Measurements from ENCODE around the gene ATXN7L1.
"Not testable (repeated sequence)": the region's sequence is repeated elsewhere in the genome, so short reads cannot be mapped to it uniquely, and the experiment has no call there.

ATXN7L1 gene

DNA sequence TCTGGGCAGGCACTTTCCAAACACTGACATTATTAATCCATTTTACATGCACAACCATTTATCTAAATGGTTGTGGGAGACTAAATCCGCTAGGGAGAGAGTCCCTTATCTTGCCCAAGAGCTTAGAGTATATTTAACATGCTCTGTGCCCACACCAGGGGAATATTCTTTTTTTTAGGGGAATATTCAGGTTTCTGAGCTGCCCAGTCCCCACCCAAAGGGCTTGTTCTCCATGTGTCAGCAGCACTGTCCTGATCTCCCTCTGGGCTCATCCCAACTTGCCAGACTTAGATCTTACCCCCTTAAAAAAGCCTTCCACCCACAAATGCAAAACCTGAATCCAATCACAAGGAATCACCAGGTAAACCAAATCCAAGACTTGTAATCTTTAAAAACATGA, 132.1 kb downstream of the ATXN7L1 start:
- no peak for DNase-seq (ENCODE audit: low read depth in 2 of 2)

DNA sequence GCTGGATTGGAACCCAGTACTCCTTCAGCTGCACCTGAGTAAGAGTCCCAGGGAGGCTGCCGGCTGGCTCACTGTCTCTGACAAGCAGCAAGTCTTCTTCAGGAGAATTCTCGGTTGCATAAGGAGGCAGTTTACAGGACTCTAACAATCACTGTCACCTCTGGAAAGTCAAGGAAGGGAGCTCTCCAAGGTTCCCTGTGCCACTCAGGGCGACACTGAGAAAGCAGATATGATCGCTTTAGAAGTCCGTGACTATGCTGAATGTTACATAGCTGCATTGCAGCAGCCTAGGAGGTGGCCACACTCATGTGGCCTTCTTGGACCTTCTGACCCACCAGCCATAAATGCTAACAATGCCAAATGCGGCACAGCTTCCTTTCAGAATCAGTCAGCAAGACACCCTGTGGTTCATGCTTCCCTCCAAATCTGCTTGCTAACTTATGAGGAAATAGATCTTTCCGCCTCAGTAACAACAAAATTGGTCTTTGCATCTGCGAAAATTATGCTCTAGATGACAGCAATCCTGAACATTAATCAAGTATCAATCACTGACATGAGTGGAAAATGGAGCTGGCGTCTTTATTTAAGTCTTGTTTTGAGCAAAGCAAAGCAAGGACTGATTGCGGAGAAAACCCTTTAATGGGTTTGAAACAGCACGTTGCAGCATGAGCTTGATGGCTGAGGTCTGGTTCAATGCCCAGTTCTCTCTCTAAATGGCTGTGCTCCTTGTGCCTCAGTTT, 132.9 kb downstream of the ATXN7L1 start:
- DNase-seq (ENCODE audit: low read depth in 2 of 2): no peak

DNA sequence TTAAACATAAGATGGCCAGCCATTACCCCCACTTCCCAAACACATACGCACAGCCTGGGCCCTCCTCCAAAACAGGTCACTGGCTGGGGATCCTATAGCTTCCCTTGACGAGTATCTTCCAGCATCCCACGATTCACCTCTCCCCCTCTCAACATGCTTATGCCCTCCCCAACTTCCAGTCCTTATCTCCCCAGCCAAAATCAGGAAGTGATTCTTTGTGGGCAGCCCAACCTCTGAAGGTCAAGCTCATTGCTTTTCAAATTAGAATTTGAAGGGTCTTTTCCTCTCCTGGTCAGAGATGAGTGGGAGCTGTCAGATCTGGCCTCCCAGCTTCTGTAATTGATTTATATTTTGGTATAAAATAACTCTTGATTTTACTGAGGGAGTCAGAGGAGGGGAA, 133.6 kb downstream of the ATXN7L1 start:
- no peak for DNase-seq (ENCODE audit: low read depth in 2 of 2)

DNA sequence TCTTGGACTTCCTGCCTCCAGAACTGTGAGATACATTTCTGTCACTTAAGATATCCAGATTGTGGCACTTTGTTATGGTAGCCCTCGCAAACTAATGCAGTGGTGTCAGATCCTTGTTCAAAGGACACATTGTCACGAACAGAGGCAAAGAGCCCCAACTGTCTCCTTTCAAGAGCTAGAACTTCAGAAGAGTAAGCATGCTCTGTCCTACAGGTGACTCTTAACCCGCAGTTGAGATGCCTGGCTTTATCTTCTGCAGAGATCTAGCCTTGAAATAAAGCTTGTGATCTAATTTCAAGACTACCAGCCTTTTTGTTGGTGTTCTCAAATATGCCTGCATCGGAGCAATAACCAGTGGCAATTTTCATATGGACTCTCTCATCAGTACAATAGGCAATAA, 134.4 kb downstream of the ATXN7L1 start:
- no peak for DNase-seq (ENCODE audit: low read depth in 2 of 2)

DNA sequence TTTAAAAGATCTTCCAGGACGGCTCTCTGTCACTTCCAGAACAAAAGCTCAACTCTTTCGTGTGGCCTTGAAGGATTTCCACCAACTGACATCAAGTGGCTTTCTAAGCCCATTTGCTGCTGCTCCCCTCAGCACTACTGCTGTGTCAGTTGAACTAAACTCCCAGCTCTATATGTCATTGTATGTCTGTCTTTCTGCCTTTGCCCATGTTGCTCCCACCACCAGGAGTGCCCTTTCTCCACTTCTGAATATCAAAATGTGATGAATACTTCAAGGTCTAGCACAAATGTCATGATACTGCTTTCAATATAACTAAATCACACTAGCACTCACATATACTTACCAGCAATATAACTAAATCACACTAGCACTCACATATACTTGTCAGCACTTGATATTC, 138.3 kb downstream of the ATXN7L1 start:
- DNase-seq (ENCODE audit: low read depth in 2 of 2): no peak

DNA sequence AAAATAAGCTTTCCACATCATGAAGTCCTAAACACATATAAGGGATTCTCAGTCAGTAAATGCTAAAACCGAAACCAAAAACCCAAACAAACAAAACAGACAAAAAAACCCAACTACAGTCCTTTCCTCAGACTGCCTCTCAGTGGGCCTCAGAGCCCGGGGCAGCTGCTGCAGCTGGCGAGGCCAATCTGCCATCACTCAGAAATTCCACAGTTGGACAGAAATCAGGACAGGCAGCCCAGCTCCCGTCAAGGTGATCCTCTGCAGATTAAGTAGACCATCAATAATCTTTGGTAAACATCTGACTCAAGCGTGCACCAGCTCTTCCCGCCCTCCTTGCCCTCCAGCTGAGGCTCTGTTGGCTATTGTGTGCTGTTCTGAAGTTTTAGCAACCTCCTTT, 142.2 kb downstream of the ATXN7L1 start:
- DNase-seq (ENCODE audit: low read depth in 2 of 2): no peak

DNA sequence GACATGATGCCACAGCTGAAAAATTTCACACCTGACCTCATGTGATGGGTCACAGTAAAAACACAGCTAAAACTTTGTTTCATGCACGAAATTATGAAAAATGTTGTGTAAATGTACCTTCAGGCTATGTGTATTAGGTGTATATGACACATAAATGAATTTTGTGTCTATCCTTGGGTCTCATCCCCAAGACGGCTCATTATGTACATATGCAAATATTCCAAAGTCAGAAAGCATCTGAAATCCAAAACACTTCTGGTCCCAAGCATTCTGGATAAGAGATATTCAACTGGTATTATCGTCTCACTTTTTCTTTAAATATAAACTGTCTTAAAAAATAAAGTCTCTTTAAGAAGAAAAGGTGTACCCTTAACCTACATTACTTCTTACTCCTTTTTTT, 145.4 kb downstream of the ATXN7L1 start:
- no peak for DNase-seq (ENCODE audit: low read depth in 2 of 2)

DNA sequence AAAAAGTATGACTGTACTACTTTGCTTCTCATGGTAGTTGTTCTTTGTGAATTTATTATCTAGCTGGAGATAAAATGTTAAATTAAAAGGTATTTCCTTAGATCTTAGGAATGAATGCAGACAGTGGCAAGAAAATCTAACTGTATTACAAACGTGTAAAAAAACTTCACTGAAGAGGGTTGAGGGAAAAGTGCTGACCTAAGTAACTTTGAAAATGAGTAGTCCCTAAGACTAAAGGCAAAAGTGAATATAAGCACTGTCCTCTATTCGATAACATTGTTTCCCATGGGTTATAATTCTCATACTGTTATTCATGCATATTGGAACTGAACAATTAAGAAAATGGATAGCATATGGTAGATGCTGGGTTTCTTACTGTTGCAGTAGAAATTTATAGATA, 148.4 kb downstream of the ATXN7L1 start:
- DNase-seq (ENCODE audit: low read depth in 2 of 2): no peak

DNA sequence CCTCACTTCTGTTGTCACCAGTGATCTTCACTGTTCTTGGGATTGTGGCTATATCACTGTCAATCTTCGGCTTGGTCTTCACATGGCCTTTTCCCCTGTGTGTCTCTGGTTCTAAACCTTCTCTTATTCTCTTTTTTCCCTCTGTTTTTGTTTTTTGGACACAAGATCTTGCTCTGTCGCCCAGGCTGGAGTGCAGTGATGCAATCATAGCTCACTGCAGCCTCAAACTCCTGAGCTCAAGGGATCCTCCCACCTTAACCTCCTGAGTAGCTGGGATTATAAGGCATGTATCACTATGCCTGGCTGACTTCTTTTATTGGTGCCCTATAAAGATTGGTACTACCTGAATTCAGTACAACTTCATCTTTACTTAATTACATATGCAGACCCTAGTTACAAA, 151.7 kb downstream of the ATXN7L1 start:
- DNase-seq (ENCODE audit: low read depth in 2 of 2): no peak

DNA sequence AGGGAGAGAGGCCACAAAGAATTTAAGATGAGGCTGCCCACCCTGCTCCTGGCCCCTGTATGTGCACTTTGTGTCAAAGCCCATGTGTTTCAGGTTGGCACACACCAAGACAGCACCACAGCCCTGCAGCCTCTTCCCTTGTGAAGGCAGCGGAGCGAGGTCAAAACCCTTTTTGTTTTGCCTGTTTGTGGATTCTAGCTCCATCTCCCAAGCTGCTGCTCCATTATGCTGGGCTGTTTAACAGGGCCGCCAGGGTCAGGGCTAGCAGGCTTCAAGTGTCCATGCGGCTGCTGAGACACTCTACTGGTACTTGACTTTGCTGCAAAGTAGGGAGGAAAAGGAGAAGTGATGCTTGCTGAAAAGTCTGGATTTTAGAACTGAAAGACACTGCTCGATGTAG, 152.8 kb downstream of the ATXN7L1 start:
- DNase-seq (ENCODE audit: low read depth in 2 of 2): no peak

DNA sequence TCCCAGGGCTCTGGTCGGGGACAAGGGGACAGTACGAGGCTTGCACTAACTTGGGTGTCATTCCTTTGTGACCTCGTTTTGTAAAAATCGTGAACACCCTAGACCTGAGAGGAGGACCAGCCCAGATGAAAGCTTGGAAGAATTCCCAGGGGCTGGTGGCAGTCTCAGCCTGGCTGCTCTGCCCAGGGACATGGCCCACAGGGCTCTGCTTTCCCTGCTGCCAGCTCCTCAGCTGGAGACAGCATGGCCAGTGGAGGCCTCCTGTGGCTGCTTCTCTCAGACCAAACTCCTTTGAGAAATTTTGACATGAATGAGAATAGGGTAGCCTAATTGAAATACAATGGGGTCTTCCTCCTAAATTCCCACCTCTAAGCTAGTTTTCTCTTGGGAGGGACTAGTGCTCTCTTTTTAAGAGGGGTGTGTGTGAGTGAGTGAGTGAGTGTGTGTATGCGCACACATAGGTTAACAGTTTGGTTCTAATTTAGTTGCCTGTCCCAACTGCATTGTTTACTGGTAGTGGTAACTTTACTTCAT, 154.8 kb downstream of the ATXN7L1 start:
- DNase-seq (ENCODE audit: low read depth in 2 of 2): no peak

DNA sequence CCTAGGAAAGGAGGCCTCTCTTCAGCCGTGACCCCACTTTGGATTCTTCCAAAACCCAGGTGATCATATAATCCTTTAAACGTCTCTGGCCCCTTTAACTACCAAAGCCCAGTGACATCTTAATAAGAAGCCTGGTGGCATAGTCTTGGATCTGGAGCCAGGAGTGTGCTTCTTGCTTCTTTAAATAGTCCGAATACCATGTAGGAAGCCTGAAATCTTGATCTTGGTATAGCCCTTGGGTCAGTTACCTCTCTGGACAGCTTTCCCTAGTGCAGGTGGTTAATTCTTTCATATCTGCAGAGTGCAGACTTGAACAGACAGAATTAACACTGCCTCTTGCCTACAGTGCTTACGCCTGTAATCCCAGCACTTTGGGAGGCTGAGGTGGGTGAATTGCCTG, 156.5 kb downstream of the ATXN7L1 start:
- no peak for DNase-seq (ENCODE audit: low read depth in 2 of 2)

DNA sequence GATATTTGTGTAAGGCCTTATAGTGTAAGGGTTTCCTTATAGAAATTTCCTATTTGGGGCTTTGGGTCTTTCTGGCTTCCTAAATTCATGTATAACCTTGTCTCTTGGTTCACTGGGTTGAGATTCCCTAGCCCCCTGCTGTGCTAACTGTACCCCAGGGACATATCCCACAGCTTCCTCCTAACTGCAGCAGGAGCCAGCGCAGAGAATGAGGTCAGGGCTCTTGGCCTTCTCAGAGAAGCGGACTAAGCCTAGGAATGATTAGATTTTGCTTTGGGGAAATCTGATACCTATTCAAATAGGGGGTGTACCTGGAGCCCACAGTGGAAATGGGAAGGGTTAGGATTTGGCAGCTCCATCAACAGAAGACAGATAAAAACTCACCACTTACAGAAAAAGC, 157.0 kb downstream of the ATXN7L1 start:
- no peak for DNase-seq (ENCODE audit: low read depth in 2 of 2)

DNA sequence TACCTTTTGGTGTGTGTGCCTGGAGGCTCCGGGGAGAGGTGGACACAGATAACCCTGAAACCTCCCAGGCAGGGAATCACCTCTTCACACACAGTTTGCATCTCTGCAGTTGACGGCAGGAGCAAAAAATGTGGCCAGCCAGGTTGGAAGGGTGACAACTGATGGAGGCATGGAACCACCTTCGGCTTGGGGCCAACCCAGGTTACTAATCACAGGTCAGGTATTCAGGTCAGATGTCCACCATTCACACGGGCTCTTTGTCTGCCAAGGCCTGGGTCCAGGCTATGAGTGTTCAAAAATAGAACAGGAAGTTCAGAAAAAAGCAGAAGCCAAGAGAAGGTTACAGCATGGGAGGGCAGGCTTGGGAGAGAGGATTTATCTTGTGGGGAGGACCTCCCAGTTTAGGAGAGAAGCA, 157.9 kb downstream of the ATXN7L1 start:
- no peak for DNase-seq (ENCODE audit: low read depth in 2 of 2)

DNA sequence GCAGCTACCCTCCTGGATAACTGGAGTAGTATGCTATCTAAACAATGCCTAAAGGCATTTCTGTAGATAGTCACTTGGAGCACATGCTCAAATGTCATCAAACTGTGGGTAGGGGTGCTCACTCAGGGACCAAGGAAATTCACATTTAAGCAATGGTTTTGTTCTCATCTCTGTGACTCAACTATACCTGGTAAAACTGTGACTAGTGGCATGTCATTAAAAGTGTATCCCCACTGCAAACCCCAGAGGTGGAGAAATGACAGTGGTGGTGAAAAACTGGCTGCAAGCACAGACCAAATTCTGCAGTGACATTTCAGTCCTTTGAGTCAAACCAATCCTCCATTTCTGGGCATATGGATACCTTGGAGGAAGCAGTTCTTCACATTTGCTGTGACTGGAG, 160.9 kb downstream of the ATXN7L1 start:
- DNase-seq (ENCODE audit: low read depth in 2 of 2): no peak

DNA sequence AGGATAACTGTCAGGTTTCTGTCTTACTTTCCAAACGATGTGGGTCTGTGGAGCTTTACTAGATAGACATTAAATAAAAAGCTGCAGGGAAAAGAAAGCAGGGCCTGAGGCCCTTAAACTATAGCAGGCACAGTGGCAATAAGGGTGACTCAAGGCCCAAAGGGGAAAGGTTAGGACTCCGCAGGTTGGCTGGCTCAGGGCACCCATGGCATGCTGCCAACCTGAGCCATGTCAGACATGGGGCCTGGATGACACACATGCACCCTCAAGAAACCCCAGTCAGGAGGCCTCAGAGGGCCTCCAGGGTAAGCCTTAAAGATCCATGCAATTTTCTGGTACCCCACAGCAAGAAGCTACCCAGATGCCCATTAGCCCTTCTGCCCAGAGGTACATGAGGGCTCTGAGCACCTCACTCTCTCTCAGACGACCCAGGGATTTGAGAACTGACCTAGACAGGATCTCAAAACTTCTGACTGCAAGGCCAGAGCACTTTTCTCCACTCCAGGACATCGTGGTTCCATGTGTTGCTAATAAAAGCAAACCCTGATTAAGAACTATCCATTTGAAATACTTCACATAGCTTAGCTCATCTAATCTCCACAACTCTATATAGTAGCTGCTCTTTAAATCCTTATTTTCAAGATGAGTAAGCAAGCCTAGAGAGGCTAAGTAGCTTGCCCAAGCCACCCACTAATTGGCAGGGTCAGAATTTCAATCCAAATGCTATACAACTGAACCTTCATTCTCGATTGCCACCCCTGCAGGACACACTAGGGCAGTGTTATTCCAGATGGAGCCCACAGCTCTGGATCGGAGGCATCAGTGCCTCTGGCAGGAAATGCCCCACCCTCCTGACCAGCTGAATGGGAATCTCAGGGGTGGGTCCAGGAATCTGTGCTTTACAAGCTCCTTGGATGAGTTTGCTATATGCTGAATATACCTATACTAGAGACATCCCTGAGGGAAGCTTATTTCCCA, 162.6 kb downstream of the ATXN7L1 start:
- DNase-seq (ENCODE audit: low read depth in 2 of 2): no peak

DNA sequence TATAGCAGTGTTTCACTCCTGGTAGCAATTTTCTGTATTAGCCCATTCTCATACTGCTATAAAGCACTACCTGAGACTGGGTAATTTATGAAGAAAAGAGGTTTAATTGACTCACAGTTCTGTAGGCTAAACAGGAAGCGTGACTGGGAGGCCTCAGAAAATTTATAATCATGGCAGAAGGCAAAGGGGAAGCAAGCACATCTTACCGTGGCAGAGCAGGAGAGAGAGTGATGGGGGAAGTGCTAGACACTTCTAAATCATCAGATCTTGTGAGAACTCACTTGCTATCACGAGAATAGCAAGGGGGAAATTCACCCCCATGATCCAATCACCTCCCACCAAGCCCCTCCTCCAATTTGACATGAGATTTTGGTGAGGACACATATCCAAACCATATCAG, 163.5 kb downstream of the ATXN7L1 start:
- no peak for DNase-seq (ENCODE audit: low read depth in 2 of 2)

DNA sequence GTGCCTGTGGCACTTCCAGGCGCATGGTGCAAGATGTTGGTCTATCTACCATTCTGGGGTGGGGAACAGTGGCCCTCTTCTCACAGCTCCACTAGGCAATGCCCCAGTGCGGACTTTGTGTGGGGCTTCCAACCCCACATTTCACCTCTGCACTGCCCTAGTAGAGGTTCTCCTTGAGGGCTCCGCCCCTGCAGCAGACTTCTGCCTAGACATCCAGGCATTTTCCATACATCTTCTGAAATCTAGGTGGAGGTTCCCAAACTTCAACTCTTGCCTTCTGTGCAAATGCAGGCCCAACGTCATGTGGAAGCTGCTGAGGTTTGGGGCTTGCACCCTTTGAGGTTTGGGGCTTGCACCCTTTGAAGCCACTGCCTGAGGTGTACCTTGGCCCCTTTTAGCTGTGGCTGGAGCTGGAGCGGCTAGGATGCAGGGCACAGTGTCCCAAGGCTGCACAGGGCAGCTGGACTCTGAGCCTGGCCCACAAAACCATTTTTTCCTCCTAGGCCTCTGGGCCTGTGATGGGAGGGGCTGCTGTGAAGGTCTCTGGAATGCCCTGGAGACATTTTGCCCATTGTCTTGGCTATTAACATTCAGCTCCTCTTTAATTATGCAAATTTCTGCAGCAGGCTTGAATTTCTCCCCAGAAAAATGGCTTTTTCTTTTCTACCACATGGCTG, 164.5 kb downstream of the ATXN7L1 start:
- no peak for DNase-seq (ENCODE audit: low read depth in 2 of 2)

DNA sequence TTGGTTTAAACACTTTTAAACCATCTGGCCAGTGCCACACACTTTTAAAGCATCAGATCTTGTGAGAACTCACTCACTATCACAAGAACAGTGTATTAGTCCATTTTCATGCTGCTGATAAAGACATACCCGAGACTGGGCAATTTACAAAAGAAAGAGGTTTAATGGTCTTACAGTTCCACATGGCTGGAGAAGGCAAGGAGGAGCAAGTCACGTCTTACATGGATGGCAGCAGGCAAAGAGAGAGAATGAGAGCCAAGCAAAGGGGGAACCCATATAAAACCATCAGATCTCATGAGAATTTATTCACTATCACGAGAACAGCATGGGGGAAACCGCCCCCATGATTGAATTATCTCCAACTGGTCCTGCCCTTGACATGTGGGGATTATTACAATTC, 165.7 kb downstream of the ATXN7L1 start:
- DNase-seq (ENCODE audit: low read depth in 2 of 2): not testable (repeated sequence)

DNA sequence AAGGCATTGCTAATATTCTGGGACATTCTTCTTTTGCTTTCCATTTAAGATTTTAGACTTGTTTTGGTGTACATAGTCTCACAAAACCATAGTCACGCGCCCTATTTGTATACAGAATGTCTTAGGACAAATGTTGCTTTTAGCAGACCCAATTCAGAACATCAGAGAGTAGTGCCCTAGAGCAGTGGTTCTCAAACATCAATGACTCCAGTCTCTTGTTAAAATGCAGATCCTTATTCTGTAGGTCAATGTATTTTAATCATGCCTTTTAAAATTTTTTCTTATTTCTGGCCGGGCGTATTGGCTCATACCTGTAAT, 167.7 kb downstream of the ATXN7L1 start:
- DNase-seq (ENCODE audit: low read depth in 2 of 2): no peak

DNA sequence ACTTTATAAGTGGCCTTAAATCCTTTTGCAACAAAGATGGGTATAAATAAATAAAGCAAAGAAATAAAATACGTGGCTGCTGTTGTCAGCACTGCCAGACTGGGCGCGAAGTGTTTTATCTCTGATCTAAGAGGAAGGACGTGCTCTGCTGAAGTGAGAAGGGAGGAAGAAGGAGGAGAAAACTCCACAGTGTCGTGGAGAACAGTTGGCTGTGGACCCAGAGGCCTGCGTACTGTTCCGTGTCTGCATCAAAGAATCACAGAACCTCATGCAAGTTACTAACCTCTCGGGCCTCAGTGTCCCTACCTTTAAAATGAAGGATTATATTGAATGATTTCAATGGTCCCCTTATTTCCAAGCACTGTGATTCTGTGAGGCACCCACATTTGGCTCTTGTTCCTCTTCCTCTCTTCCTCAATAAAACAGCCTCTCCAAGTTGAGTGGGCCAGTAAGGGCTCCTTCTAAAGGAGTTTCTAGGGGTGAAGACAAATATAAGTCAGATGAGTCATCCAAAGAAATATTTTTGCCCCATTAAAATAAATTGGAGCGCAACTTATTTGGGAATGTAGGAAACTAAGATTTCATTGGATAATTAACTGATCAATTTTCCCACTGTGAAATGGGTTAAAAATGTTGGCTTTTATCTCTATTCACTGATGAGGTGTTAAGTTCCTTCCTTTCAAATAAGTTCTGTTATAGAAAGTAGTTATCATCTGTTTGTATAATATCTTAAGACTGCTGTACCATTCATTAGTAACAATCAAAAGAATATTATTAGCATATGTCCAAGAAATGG, 168.2 kb downstream of the ATXN7L1 start:
- no peak for DNase-seq (ENCODE audit: low read depth in 2 of 2)

DNA sequence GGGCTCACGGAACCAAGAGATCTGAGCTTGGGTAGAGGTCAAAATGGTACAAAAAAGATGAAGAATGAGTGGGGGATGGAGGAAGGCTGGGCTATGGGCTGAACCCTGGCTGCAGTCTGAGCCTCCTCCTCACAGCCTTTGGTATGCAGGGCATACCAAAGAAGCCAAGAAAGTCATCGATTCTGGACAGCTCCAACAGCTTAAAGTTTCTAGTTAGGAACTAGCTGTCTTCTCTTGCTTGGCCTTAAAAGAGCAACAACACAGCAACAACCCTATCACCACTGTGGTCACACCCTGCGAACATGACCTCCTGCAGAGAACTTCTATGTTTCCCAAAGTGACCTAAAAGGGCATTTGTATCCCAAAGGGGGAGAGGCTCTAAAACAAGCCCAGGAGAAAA, 169.0 kb downstream of the ATXN7L1 start:
- no peak for DNase-seq (ENCODE audit: low read depth in 2 of 2)

Data from activated CD4-positive, alpha-beta T cell treated with anti-CD3 and anti-CD28 coated beads for 24 hours (primary cell).